A673 (cell line): ENCODE results near the gene SLC16A8. TPM values are rescaled to one million over a fixed set of nuclear protein-coding genes. Genes with fewer than 3 reads are reported as not detected.

Experiments used
- BruUV-seq: library from RNA; stranded (reverse); fragments of 400-500 nt; replicated peaks from 2 replicates; lab custom pipeline; 2021; lab: Mats Ljungman, UMichigan
- CTCF ChIA-PET: fragments of 300-600 bp; sonication (Branson Sonifier 250); formaldehyde crosslinking; loops from one replicate; lab custom pipeline; 2022; ENCODE audit warnings: antibody characterized with exemption; lab: Charles Lee
- POLR2A ChIA-PET: fragments of 300-600 bp; sonication (Branson Sonifier 250); formaldehyde crosslinking; loops from one replicate; lab custom pipeline; 2022; ENCODE audit warnings: antibody characterized with exemption; ENCODE audit not compliant: low non-redundant PET; lab: Charles Lee
- DNase-seq: peaks from one replicate; pipeline ENCODE4 v3.0.0-alpha.2; 2015; ENCODE audit warnings: low spot score
- H3K27ac ChIP-seq: fragments of 200-600 bp; sonication (generic); 2 replicates; pipeline ENCODE4 v1.5.1; 2016; ENCODE audit warnings: mixed run types, low read depth, mild to moderate bottlenecking, mixed read lengths, antibody characterized with exemption, low read length; ENCODE audit not compliant: poor library complexity, severe bottlenecking
- H3K27me3 ChIP-seq: fragments of 200-600 bp; sonication (generic); replicated peaks from 2 replicates; pipeline ENCODE4 v1.6.1; 2017; ENCODE audit warnings: mixed run types, low read depth, mild to moderate bottlenecking, mixed read lengths, antibody characterized with exemption, low read length; ENCODE audit not compliant: insufficient read depth, poor library complexity
- H3K36me3 ChIP-seq: fragments of 200-600 bp; sonication (generic); 2 replicates; pipeline ENCODE4 v1.6.1; 2016; ENCODE audit warnings: mixed run types, mild to moderate bottlenecking, mixed read lengths, antibody characterized with exemption, low read length; ENCODE audit not compliant: insufficient read depth, poor library complexity, severe bottlenecking
- H3K4me1 ChIP-seq: fragments of 200-600 bp; sonication (generic); 2 replicates; pipeline ENCODE4 v1.6.1; 2017; ENCODE audit warnings: mixed run types, mild to moderate bottlenecking, mixed read lengths, antibody characterized with exemption, low read length; ENCODE audit not compliant: insufficient read depth, poor library complexity, severe bottlenecking
- H3K4me3 ChIP-seq: fragments of 200-600 bp; sonication (generic); 2 replicates; pipeline ENCODE4 v1.5.1; 2016; ENCODE audit warnings: low read depth, mixed run types, mild to moderate bottlenecking, mixed read lengths, low read length; ENCODE audit not compliant: poor library complexity, severe bottlenecking
- H3K9me3 ChIP-seq: fragments of 200-600 bp; sonication (generic); 2 replicates; pipeline ENCODE4 v1.6.1; 2016; ENCODE audit warnings: mixed run types, low read depth, mild to moderate bottlenecking, mixed read lengths, antibody characterized with exemption, low read length; ENCODE audit not compliant: poor library complexity, severe bottlenecking
- EZH2 ChIP-seq: fragments of 200-600 bp; sonication (generic); IDR thresholded peaks from 2 replicates; pipeline ENCODE4 v1.6.1; 2017; ENCODE audit warnings: borderline replicate concordance, low read depth, mild to moderate bottlenecking, mixed read lengths, antibody characterized with exemption, low read length; ENCODE audit not compliant: poor library complexity, severe bottlenecking
- intact Hi-C: fragments of 100-400 bp; cut with micrococcal nuclease; formaldehyde crosslinking; loops from one replicate; pipeline ENCODE4 v1.10.0; 2022; ENCODE audit not compliant: unreplicated experiment
- total RNA-seq: library from RNA; stranded (reverse); gene quantifications from 2 replicates; pipeline ENCODE4 v1.2.3, GENCODE V29; 2021
- TF ChIP-seq, protein P1 (sequence below): fragments of 300-800, 200-600 bp; sonication (generic); conservative IDR thresholded peaks from 2 replicates; pipeline ENCODE4 v1.5.1; 2017; ENCODE audit warnings: low read depth, mild to moderate bottlenecking, antibody characterized with exemption, low read length, moderate library complexity, mixed read lengths

Gene SLC16A8
- total RNA-seq, 1 experiment from 2014 or later, result not detected

DNA sequence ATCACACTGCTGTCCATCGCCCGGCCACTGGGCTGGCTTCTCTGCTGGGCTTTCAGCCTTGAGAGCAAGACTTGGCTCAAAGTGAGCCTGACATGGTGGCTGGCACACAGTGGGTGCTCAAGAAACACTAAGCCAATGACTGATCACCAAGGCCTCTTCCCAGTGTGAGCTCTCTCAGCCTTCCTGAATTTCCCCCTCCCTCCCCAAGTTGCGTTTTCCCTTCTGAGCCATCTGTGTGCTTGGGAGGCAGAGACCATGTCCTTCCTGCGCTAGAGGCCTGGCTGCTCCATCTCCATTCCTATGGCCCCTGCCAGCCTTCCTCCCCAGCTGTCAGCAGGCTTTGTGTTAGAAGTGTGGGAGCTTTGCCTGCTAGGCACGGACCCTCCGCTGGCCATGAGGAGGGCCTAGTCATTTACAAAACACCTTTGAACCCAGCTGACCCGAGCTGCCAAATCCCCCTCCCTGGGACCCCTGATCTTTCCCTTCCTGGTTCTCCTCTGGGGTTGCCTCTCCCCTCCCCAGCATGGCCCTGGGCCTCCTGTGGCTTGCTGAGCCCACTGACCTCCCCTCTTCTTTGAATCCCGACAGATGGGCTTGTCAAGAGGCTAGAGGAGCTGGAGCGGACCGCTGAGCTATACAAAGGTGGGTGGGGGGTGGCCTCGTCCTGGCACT, 13.6 kb downstream of the SLC16A8 start:
- intact Hi-C loops, result no loop called here
- no TSS peak for BruUV-seq
- no peak for DNase-seq
- H3K27ac ChIP-seq, result no peak overlapping the region
- H3K4me1 ChIP-seq, result no peaks in the 10 kb centered on the region
- CTCF ChIA-PET, result no interaction called here
- no peak overlapping the region for H3K4me3 ChIP-seq
- POLR2A ChIA-PET, result no interaction called here
- no peaks in the 10 kb centered on the region for H3K9me3 ChIP-seq
- H3K27me3 ChIP-seq, result no peaks in the 10 kb centered on the region
- TF ChIP-seq EZH2, result no peak
- TF ChIP-seq, protein P1, sequence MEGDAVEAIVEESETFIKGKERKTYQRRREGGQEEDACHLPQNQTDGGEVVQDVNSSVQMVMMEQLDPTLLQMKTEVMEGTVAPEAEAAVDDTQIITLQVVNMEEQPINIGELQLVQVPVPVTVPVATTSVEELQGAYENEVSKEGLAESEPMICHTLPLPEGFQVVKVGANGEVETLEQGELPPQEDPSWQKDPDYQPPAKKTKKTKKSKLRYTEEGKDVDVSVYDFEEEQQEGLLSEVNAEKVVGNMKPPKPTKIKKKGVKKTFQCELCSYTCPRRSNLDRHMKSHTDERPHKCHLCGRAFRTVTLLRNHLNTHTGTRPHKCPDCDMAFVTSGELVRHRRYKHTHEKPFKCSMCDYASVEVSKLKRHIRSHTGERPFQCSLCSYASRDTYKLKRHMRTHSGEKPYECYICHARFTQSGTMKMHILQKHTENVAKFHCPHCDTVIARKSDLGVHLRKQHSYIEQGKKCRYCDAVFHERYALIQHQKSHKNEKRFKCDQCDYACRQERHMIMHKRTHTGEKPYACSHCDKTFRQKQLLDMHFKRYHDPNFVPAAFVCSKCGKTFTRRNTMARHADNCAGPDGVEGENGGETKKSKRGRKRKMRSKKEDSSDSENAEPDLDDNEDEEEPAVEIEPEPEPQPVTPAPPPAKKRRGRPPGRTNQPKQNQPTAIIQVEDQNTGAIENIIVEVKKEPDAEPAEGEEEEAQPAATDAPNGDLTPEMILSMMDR, result no peak
- no peaks in the 10 kb centered on the region for H3K36me3 ChIP-seq

- intact Hi-C loops, result no loop called here
- Histone ChIP-seq H3K4me1 (no peaks in the 10 kb centered on the region), H3K27ac (no peak overlapping the region), H3K36me3 (no peaks in the 10 kb centered on the region), H3K9me3 (no peaks in the 10 kb centered on the region), H3K4me3 (no peak overlapping the region), H3K27me3 (no peaks in the 10 kb centered on the region)
- no peak for DNase-seq
- no TSS peak for BruUV-seq
- TF ChIP-seq, protein P1, result peak; percentile 58
- no peak for TF ChIP-seq EZH2
- ChIA-PET POLR2A (no interaction called here), CTCF (no interaction called here)
Observed at GRCh38 chr22:38069372-38070249, 14.4 kb downstream of the SLC16A8 start.

DNA sequence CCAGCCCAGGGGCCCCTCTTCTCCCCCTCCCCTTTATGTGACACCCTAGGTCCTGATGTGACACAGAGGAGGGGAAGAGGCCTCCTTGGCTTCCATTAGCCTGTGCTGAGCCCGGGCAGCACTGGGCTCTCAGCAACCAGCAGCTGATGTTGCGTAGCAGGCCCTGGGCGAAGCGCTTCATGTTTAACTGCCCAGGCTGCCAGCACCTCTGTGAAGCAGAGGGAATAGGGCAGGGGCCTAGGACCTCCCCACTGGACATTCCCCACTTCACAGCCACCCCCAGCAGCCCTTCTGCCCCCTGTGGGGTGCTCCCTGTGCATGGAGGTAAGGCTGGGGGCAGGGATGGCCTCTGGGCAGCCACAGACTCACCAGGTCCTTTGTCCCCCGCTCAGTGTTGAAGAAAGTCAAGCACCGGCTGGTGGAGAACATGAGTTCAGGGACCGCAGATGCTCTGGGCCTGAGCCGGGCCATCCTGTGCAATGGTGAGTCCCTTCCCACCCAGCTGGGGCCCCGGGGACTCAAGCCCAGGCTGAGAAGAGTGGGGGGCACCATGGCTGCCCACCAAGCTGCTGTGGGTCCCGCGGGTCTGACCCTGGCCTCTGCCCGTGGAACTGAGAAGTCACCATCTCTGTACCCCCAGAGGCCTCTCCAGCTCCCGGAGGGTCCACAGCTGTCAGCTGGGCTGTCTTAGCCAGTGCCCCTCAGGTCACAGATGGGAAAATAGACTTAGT, 15.2 kb downstream of the SLC16A8 start:
- no peak overlapping the region for H3K27ac ChIP-seq
- H3K4me1 ChIP-seq, result no peaks in the 10 kb centered on the region
- POLR2A ChIA-PET, result interaction anchor here (0.6 kb wide), 1 partner anchor 1034 kb away, joined by 4 read pairs; no protein-coding TSS in a partner anchor
- intact Hi-C loops, result no loop called here
- BruUV-seq, result no TSS peak
- no peaks in the 10 kb centered on the region for H3K36me3 ChIP-seq
- no peak for TF ChIP-seq EZH2
- TF ChIP-seq, protein P1, result no peak
- no peaks in the 10 kb centered on the region for H3K9me3 ChIP-seq
- CTCF ChIA-PET, result no interaction called here
- no peaks in the 10 kb centered on the region for H3K27me3 ChIP-seq
- DNase-seq, result no peak
- no peak overlapping the region for H3K4me3 ChIP-seq
